DMS153 treated with DMSO at 0.1 percent for 48 hours (cell line): Measurements from ENCODE around the gene NFKBIE.
"Not testable (repeated sequence)": the region's sequence is repeated elsewhere in the genome, so short reads cannot be mapped to it uniquely, and the experiment has no call there.

Source experiments
- DNase-seq: peaks from one replicate; lab custom pipeline; 2025; ENCODE audit not compliant: unreplicated experiment; lab: John Stamatoyannopoulos, UW

The NFKBIE gene, protein sequence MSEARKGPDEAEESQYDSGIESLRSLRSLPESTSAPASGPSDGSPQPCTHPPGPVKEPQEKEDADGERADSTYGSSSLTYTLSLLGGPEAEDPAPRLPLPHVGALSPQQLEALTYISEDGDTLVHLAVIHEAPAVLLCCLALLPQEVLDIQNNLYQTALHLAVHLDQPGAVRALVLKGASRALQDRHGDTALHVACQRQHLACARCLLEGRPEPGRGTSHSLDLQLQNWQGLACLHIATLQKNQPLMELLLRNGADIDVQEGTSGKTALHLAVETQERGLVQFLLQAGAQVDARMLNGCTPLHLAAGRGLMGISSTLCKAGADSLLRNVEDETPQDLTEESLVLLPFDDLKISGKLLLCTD

DNA sequence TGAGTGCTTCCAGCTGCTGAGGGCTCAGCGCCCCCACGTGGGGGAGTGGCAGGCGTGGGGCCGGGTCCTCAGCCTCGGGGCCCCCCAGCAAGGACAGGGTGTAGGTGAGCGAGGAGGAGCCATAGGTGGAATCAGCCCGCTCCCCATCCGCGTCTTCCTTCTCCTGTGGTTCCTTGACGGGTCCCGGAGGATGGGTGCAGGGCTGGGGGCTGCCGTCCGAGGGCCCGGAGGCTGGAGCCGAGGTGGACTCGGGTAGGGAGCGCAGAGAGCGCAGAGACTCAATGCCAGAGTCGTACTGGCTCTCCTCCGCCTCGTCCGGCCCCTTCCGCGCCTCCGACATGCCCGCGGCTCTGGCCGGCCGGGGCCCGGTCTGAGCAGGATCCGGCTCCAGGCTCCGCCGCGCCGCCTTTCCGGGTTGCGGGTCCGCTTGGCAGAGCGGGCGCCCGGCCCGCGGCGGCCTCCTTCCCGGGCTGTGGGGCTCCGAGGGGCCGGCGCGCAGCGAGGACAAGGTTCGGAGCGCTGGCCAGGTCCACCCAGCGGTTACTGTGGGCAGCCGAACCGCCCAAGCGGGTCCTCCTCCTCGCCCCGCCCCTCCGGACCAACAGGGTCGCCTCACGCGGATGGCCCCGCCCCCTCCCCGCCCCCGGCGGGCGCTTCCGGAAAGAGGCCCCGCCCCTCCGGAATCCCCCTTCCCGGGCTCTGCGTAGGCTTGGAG lies at the start of gene NFKBIE:
NFKBIE (minus strand) TSS at position 545 of the 715 bp plus-strand sequence; CDS start at position 340, 205 bp downstream.
- peak; percentile 74 for DNase-seq

DNA sequence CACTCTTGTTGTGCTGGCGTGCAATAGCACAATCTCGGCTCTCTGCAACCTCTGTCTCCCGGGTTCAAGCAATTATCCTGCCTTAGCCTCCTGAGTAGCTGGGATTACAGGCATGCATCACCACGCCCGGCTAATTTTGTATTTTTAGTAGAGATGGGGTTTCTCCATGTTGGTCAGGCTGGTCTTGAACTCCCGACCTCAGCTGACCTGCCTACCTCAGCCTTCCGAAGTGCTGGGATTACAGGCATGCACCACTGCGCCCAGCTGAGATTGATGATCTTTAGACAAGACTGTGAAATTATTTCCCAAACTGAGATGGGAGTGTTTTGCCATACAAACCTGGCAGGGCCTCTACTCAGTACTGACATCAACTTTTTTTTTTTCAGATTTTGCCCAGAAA lies 49.3 kb upstream of the NFKBIE start:
- not testable (repeated sequence) for DNase-seq

DNA sequence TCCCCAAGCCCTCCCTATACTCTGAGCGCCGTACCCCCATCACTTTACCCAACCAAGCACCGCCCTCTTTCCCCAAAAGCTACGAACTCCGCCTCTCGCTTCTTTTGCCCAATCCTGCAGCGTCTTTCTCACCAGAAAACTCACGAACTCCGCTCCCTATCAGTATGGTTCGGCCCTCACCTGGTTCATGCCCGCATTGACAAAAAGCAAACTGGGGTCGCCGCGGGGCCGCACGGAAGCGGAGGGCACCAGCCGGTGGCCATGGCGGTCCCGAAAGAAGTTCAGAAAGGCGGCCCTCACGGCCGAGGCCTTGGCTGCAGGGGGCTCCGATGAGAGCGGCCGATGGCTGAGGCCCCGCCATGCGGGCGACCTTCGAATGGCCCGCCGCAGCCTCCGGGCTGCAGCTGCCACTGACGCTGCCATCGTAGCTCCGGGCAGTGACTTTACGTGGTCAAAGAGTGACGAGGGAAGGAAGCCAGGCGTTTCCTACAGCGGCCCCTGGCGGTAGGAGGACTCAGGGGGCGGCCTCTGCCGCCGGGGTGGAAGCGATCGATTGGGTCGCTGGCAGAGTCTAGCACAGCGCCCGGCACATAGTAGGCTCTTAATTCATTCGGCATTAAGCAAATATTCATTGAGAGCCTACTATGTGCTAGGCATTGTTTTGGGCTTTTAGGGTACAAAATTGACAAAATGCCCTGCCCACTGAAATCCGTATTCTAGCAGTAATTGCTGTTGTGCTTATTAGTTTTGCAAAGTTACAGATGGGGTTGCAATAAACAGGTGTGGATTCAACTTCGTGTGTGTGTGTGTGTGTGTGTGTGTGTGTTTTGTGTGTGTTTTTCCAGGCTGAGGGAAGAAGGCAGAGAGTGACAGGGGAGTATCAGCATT lies 47.8 kb upstream of the NFKBIE start, which contains the start of gene AARS2:
AARS2 (minus strand) TSS at position 447 of the 888 bp plus-strand sequence; CDS start at position 423, 24 bp downstream.
- peak; percentile 79 for DNase-seq

DNA sequence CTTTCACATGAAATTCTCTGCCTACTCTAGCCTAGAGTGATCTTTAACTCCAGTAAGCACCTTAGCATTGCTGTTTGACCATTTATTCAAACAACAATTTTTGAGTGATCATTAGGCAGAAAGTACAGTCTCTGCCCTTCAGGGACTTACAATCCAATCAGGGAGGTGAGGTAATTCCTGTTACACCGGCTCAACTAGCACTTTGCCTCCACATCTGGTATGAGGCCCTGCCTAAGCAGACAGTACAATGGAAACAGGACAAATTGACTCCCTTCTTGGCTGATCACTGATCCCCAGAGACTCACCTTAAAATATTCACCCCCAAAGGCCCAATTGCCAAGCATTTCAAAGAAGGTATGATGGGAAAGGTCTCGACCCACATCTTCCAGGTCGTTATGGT lies 46.4 kb upstream of the NFKBIE start:
- DNase-seq = no peak

DNA sequence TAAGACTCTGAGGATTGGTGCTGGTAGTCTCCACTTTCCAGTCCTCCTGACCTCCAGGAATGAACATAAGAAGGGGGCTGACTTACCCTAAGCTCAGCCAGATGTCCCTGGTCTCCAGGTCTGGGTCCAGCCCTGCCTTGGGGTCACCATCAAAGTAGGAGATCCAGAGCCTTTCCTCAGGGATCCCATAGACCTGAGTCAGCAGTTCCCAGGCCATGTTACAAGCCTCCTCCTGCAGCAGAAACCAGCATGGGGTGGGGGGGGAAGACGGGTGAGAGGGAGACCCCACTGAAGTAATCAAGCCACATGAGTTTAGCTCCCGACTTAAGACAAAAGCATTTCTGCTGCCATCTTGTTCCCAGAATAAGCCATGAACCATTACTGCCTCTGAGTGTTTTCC lies 46.0 kb upstream of the NFKBIE start:
- DNase-seq = no peak

DNA sequence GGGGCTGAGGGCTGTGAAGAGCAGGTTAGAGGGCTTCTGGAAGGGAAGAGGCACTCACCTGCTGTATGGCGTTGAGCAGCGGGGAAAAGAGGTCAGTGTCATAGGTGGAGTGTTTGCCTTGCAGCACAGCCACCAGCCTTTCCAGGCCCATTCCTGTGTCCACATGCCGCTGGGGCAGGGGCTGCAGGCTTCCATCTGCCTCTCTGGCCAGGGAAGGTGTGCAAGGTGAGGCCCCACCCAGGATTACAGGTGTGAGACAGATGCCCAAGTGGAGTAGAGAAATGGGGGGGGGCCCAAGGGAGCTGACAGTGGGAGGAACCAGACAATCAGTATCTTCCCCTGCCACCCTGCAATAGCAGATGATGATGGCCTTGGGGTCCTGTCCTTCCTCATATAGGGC lies 44.9 kb upstream of the NFKBIE start:
- DNase-seq = no peak

DNA sequence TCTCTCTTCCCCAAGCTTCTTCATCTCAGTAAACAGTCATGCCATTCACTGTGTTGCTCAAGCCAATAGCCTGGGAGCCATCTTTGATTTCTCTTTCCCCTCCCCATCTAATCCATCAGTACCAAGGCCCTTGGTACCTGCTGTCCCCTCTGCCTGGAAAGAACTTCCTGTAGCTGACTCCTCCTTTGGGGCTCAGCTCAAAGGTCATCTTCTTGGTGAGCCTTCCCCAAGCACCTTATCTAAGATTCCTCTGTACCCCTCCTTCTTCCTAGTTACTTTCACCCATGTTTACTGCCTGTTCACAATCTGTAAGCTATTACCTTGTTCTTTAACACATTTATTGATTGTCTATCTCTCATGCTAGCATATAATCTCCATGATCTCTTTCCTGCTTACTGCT lies 44.3 kb upstream of the NFKBIE start:
- DNase-seq = no peak

DNA sequence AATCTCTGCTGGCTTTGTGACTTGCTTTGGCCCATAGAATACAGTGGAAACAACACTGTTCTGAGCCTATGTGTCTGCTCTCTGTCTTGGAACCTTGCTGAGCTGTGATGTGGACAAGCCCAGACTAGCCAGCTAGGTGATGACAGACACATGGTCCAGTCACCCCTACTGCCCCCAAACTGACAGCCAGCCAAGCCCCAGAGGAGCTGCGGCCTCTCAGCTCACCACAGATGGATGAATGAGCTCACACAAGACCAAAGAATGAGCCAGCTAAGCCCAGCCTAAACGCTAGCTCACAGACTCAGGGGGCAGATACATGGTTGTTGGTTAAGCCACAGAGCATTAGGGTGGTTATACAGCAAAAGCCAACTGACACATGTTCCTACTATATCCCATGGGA lies 43.7 kb upstream of the NFKBIE start:
- DNase-seq = no peak

DNA sequence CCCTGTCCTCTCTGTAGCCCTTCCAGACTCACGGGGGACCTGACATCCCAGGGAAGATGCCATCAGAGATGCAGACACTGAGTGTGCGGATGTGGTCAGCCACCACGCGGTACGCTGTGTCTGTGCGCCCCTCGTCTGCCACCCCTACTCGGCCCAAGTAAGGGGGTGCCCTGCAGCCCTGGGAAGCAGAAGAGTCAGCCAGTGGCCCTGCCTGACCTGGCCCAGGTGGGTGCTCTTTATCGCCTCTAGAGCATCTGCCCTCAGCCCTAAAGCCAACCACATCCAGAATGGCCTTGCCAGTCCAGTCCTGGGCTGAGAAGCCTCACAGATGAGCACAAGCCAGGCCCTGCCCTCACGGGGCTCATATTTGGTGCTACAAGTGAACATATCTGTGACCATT lies 41.9 kb upstream of the NFKBIE start:
- DNase-seq = no peak

DNA sequence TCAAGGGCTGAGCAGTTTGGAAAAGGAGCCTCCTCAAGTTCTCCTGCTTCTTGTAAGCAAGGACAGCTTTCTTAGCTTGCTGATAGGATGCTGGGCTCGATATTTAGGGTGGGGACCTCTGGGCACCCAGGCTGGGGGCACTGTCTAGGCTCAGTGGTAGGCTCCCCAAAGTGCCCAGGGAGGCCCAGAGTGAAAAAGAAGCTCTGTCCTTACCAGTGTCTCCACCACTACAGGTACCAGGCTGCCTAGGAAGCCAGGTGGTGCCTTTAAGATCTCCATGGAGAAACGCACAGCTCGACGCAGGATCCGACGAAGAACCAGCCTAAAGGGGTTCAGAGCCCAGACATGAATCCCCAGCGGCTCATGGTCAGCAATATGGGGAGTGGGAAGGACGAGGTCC lies 41.4 kb upstream of the NFKBIE start:
- no peak for DNase-seq

DNA sequence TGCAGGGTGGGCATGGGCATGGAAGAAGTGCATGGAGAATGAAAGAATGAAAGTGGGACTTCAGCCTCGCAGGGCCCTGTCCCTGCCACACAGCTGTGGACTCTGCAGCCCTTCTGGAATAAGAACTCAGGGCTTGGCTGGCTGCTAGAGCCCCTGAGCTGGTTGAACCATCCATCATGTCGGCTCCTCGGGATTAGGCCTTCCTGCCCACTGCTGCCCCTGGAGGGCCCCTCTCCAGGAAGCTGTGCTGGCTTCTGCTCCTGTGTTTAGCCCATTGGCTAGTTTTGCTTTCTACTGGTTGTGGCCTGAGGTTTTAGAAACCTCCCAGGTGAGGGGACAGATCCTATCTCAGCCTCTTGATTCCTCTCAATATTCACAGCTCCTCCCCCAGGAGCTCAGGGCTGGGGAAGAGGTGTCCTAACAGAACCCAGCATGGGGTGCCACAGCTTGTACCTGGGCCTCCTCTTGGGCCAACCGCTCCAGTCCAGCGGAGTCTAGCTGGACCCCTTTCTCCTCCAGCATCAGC lies 39.9 kb upstream of the NFKBIE start:
- no peak for DNase-seq

DNA sequence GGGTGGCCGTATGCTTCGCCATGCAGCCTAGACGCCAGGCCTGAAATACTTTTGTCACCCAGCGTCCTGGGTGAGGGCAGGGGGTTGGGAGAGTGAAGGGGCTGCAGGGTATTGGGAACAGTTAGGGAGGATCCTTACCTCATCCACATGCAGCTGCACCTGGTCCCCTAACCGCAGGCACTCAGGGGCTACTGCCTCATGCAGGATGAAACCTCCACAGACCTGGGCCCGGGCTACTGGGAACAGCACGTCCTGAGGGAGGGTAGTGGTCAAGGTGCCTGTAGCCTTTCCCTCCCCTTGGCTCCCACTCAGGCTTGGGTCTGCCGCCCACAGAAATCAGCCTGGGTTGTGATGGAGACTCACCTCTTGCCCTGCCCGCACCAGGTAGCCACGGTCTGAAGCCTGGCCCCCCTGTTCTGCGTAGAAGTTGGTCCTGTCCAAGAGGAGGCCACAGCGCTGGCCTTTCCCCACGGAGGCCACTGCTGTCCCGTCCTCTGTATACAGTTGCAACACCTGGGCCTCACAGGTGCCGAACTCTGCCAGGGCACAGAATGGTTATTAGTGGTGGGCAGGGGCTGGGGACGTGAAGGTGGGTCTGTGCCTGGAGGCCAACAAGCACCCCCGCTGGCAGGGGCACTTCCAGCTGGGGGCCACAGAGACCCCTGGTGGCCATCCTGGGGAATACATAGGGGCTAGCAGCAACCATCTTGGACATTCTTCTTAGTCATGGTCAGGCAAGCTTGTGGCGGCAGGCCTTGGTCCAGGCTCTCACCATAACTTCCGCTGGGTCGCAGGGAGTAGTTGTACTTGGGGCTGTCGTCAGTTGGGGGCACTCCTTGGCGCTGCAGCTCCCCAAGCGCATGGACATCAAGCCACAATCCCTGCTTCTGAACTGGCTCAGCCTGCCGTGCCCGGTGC lies 39.2 kb upstream of the NFKBIE start:
- no peak for DNase-seq

DNA sequence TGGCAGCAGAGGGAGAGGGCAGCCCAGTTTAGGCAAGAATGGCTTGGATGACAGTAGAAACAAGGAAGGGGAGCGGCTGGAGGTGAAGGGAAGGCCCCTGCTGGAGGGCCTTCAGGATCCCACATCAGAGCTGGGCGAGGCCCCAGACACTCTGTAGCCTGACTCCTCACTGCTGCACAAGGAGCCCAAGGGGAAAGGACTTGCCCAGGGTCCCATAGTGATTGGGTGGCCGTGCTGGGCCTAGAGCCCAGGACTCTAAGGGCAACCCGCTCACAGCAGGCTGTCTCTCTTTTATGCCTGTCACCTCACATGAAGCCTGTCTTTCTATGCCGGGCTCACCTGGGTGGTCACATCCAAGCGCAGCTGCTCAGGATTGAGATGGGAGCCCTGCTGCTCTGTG lies 38.5 kb upstream of the NFKBIE start:
- no peak for DNase-seq

DNA sequence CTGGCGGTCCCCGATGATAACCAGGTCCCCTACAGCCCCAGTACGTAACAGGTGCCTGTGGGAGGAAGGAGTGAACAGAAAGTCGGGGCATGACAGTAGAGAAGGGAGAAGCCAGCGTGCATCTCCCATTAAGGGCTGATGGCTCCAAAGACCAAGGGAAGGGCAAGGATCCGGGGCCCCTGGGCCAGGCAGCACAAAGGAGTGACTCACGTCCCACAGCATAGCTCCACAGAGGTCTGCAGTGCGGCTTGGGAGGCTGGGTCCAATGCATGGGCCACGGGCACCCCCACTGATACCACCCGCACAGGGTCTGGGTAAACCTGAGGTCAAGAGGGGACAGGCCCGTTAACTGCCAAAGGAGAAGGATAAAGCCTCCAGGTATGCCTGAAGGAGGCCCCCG lies 37.5 kb upstream of the NFKBIE start:
- no peak for DNase-seq

DNA sequence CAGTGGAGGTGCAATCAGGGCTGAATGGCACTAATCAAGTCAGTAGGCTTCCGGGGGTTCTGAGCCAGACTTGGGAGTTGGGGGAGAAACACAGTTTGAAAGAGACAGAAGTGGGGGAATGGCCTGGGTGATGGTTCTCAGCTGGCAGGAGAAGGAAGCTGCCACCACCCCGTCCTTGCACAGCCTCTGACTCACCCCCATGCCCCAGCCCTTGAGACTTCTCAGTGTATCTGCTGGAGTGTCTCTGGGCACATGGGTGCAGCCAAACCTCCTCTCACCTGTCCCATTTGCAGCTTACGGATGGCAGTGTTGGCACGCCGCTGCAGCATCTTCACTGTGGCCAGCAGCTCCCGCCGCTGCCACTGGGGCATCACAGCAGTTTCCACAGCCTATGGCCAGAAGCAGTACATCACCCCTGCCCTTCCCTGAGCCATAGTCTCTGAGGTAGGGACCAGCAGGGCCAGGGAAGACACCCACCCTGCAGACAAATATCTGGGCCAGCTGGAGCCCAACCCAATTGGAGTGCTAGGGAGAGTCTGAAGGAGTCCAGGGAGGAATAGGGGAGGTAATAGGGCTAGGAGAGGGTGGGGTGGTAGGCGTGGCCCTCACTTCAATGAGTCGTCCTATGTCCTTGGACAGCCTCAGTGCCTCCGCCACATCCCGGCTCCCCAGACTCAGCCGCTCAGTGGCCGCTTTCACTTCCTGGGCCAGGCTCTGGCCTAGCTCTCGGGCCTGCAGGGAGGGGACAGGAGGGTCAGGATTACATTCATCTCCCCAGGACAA lies 36.6 kb upstream of the NFKBIE start:
- DNase-seq = no peak

DNA sequence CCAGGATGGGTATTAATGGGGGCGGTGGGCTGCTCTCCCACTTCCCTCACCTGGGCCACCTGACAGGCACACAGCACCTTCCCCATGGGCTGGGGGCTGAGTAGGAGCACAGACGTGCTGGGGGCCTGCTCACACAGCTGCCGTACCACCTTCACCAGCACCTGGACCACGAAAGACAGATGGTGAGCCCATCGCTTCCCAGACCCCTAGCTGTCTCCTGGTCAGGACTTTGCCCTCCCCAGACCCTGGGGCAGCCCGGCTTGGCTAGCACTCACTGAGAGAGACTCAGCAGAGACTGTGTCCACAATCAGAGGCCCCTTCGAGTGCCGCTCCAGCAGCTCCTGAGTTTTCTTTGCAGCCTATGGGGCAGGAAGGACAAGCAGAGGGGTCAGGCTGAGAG lies 35.8 kb upstream of the NFKBIE start:
- DNase-seq = no peak

DNA sequence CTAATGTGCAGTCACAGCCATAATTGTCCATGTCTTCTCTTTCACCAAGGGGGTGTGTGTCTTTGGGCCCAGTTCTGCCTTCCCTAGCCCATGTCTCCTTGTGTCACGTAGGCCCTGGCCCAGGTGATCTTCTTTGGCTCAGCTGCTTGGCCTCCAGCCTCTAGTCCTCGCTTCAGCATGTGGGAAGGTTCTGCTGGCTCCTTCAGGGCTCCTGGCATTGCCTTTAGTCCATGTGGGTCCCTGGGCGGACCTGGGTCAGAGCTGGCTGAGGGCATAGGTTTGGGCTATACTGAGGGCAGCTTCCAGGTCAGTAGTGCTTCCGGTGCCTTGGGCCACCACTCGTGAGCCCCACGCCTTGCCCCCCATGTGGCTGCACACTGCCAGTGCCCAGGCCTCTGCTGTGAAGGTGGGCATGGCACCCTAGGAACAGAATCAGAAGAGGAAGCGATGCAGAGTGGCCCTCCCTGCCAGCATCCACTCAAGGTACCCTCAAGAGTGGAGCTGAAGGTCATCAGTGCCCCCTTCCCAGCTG lies 35.0 kb upstream of the NFKBIE start:
- DNase-seq = no peak

DNA sequence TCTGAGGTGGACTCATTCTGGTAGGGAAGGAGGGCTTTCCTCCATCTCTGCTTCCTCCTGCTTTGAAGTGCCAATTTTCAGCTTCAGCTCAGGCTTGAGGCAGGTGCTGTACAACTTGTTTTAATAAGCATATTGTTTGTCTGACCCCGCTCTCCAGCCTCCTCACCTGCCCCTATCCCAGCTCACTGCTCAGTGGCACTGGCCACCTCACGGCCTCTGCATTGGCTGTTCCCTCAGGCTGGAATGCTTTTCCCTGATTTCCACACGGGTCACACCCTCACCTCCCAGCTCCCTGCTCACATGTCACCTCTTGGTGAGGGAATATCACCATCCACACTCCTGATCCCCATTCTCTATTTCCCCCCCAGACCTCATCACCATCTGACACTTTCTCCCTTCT lies 33.5 kb upstream of the NFKBIE start:
- DNase-seq = no peak
